K562 (cell line): ENCODE results near the gene TMEM87A. TPM values are rescaled to one million over a fixed set of nuclear protein-coding genes. Genes with fewer than 3 reads are reported as not detected.

Experiments used
- CBX1 ChIP-seq: sonication (generic); IDR thresholded peaks from 2 replicates; pipeline ENCODE4 v1.6.1; 2016; ENCODE audit warnings: antibody characterized with exemption, low read depth, mild to moderate bottlenecking
- CREM ChIP-seq: IDR thresholded peaks from 2 replicates; pipeline ENCODE4 v1.6.1; 2014; ENCODE audit warnings: antibody characterized with exemption, low read depth
- LEF1 ChIP-seq: fragments of 450-650 bp; IDR thresholded peaks from 2 replicates; pipeline ENCODE4 v1.6.1; 2016; ENCODE audit warnings: mild to moderate bottlenecking
- NUFIP1 ChIP-seq: fragments of 450-650 bp; IDR thresholded peaks from 2 replicates; pipeline ENCODE4 v1.6.1; 2018; ENCODE audit not compliant: partially characterized antibody
- PHF20 ChIP-seq: fragments of 450-650 bp; IDR thresholded peaks from 2 replicates; pipeline ENCODE4 v1.6.1; 2018; ENCODE audit not compliant: partially characterized antibody
- PHF8 ChIP-seq: fragments of 200-600 bp; sonication (generic); IDR thresholded peaks from 2 replicates; pipeline ENCODE4 v1.6.1; 2012; ENCODE audit warnings: mixed run types, mild to moderate bottlenecking, inconsistent platforms, low read length, moderate library complexity, borderline replicate concordance
- POLR2A ChIP-seq: fragments of 450-650 bp; conservative IDR thresholded peaks from 2 replicates; pipeline ENCODE4 v1.6.1; 2016
- SIX5 ChIP-seq, 2 experiments: IDR thresholded peaks; 2 replicates each; pipeline ENCODE4 v1.6.1; 2011; ENCODE audit warnings: low read length in 2 of 2, borderline replicate concordance in 1 of 2, low read depth in 1 of 2, mild to moderate bottlenecking in 1 of 2, moderate library complexity in 1 of 2; ENCODE audit not compliant: insufficient read depth in 1 of 2
- ZNF140 ChIP-seq: fragments of 250-450 bp; sonication (Bioruptor Pico); IDR thresholded peaks from 2 replicates; pipeline ENCODE4 v1.8.0; 2021; ENCODE audit warnings: moderate library complexity, mild to moderate bottlenecking, inconsistent platforms
- ZNF75A ChIP-seq: fragments of 450-650 bp; formaldehyde crosslinking; IDR thresholded peaks from 2 replicates; pipeline ENCODE4 v1.4.0; 2020; ENCODE audit warnings: mild to moderate bottlenecking
- polyA plus RNA-seq, 8 experiments: library from polyadenylated mRNA; depleted of rRNA in 4 of 8; stranded (reverse) in 5 of 8; unstranded in 3 of 8; fragments of >200 nt; fragmentation: Nextera tagmentation in 2 of 8; fragmentation: Illumina TruSeq in 1 of 8; extraction: Ambion mirVana in 2 of 8; extraction: Trizol in 1 of 8; gene quantifications; 2 replicates each; pipeline versions ENCODE4 v1.2.1 to v1.2.3, GENCODE V29; 2011 to 2014; ENCODE audit warnings: inconsistent platforms in 1 of 8, missing spikeins in 1 of 8
- total RNA-seq, 7 experiments: library from RNA; depleted of rRNA in 6 of 7; stranded (reverse); fragments of >200 nt in 6 of 7; fragmentation: Illumina TruSeq in 2 of 7; extraction: Trizol in 2 of 7; gene quantifications; 2 replicates each; pipeline versions ENCODE4 v1.2.1 to v1.2.3, GENCODE V29; 2011 to 2021; ENCODE audit warnings: low replicate concordance in 1 of 7
- TF ChIP-seq, protein P1 (sequence below): fragments of 250-450 bp; sonication (Bioruptor Pico); IDR thresholded peaks from 2 replicates; pipeline ENCODE4 v1.4.0; 2020
- TF ChIP-seq, protein P2 (sequence below): fragments of 250-450 bp; sonication (Bioruptor Pico); IDR thresholded peaks from 2 replicates; pipeline ENCODE4 v1.4.0; 2020; ENCODE audit warnings: mild to moderate bottlenecking
- TF ChIP-seq, protein P3 (sequence below): fragments of 450-650 bp; formaldehyde crosslinking; IDR thresholded peaks from 2 replicates; pipeline ENCODE4 v1.4.0; 2022; ENCODE audit warnings: missing genetic modification characterization
- TF ChIP-seq, protein P4 (sequence below): sonication (generic); formaldehyde crosslinking; IDR thresholded peaks from 2 replicates; pipeline ENCODE4 v1.4.0; 2020; ENCODE audit warnings: mild to moderate bottlenecking, missing genetic modification reagents
- TF ChIP-seq, protein P5 (sequence below), 2 experiments: IDR thresholded peaks; 2 replicates each; pipeline ENCODE4 v1.6.1; 2012; ENCODE audit warnings: improper control_type of control experiment in 2 of 2, low read depth in 2 of 2, low read length in 2 of 2, borderline replicate concordance in 1 of 2

Gene TMEM87A
- total and polyA plus RNA-seq, 9 of the 15 experiments (the other 6 are each of a cell fraction or from before 2014, with no cell fraction given): 16.6 to 43.3 (median 29.6) TPM

DNA sequence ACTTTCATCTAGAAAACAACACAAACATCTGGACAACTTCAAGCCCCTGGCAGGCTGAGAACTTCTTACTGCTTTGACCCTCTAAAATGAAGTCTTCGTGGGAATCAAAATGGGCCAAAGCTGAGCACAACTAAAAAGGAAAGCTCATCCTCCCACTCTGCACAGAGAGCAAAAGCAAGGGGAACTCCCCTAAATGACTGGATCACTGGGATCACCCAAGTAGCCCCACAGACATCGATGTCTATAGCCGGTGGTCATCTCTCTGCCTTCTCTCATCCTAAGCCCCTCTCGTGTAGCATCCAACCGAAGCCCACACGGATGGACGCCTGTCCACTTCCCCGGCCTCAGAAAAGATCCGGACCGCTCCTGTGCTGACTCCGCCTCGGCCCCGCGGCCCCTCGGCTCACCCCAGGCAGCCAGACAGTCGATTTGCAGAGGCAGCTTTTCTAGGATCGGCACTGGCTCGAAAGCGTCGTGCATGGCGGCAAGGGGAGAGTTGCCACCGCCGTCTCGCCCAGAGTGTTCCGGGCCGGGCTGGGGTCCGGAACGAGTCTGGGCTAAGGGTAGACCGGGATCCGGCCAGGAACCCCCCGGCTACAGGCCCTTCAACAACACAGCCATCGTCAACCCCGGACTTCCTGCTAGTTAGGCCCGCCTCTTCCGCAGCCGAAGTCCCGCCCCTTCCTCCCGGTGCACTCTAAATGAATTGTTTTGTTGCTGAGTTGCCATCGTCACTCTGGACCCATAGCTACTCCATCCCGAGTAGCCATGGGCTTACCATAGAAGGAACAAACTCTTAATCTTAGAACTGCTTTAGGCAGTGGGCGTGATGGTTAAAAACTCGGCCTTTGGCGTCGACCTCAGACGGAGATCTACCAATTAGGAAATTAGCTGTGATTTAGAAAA, 65.3 kb downstream of the TMEM87A start, which contains the start of gene VPS39 (continued):
- TF ChIP-seq, protein P1, sequence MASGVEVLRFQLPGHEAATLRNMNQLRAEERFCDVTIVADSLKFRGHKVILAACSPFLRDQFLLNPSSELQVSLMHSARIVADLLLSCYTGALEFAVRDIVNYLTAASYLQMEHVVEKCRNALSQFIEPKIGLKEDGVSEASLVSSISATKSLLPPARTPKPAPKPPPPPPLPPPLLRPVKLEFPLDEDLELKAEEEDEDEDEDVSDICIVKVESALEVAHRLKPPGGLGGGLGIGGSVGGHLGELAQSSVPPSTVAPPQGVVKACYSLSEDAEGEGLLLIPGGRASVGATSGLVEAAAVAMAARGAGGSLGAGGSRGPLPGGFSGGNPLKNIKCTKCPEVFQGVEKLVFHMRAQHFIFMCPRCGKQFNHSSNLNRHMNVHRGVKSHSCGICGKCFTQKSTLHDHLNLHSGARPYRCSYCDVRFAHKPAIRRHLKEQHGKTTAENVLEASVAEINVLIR (CRISPR knock-in tag): no peak
- TF ChIP-seq POLR2A: peak; percentile 92
- TF ChIP-seq, protein P2, sequence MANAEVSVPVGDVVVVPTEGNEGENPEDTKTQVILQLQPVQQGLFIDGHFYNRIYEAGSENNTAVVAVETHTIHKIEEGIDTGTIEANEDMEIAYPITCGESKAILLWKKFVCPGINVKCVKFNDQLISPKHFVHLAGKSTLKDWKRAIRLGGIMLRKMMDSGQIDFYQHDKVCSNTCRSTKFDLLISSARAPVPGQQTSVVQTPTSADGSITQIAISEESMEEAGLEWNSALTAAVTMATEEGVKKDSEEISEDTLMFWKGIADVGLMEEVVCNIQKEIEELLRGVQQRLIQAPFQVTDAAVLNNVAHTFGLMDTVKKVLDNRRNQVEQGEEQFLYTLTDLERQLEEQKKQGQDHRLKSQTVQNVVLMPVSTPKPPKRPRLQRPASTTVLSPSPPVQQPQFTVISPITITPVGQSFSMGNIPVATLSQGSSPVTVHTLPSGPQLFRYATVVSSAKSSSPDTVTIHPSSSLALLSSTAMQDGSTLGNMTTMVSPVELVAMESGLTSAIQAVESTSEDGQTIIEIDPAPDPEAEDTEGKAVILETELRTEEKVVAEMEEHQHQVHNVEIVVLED (CRISPR knock-in tag): no peak
- peak; percentile 46; the same call in 1 of the 2 replicates for TF ChIP-seq CREM
- peak; percentile 97 for TF ChIP-seq PHF8
- TF ChIP-seq NUFIP1: no peak
- no peak for TF ChIP-seq LEF1
- TF ChIP-seq, protein P3, sequence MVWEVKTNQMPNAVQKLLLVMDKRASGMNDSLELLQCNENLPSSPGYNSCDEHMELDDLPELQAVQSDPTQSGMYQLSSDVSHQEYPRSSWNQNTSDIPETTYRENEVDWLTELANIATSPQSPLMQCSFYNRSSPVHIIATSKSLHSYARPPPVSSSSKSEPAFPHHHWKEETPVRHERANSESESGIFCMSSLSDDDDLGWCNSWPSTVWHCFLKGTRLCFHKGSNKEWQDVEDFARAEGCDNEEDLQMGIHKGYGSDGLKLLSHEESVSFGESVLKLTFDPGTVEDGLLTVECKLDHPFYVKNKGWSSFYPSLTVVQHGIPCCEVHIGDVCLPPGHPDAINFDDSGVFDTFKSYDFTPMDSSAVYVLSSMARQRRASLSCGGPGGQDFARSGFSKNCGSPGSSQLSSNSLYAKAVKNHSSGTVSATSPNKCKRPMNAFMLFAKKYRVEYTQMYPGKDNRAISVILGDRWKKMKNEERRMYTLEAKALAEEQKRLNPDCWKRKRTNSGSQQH (CRISPR knock-in tag): peak; percentile 28; the same call in 1 of the 2 replicates
- TF ChIP-seq, protein P4, sequence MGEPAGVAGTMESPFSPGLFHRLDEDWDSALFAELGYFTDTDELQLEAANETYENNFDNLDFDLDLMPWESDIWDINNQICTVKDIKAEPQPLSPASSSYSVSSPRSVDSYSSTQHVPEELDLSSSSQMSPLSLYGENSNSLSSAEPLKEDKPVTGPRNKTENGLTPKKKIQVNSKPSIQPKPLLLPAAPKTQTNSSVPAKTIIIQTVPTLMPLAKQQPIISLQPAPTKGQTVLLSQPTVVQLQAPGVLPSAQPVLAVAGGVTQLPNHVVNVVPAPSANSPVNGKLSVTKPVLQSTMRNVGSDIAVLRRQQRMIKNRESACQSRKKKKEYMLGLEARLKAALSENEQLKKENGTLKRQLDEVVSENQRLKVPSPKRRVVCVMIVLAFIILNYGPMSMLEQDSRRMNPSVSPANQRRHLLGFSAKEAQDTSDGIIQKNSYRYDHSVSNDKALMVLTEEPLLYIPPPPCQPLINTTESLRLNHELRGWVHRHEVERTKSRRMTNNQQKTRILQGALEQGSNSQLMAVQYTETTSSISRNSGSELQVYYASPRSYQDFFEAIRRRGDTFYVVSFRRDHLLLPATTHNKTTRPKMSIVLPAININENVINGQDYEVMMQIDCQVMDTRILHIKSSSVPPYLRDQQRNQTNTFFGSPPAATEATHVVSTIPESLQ (CRISPR knock-in tag): no peak
- peak; percentile 98 for TF ChIP-seq PHF20
- no peak for TF ChIP-seq SIX5 (IDR thresholded peaks at IDR 0.05; ENCODE audit: borderline replicate concordance in 1 of 2, insufficient read depth in 1 of 2, low read depth in 1 of 2, low read length in 2 of 2)
- TF ChIP-seq ZNF75A (CRISPR knock-in tag): 0 out of 2 replicates have a peak, but pooled peaks have one; percentile 45
- TF ChIP-seq, protein P5, sequence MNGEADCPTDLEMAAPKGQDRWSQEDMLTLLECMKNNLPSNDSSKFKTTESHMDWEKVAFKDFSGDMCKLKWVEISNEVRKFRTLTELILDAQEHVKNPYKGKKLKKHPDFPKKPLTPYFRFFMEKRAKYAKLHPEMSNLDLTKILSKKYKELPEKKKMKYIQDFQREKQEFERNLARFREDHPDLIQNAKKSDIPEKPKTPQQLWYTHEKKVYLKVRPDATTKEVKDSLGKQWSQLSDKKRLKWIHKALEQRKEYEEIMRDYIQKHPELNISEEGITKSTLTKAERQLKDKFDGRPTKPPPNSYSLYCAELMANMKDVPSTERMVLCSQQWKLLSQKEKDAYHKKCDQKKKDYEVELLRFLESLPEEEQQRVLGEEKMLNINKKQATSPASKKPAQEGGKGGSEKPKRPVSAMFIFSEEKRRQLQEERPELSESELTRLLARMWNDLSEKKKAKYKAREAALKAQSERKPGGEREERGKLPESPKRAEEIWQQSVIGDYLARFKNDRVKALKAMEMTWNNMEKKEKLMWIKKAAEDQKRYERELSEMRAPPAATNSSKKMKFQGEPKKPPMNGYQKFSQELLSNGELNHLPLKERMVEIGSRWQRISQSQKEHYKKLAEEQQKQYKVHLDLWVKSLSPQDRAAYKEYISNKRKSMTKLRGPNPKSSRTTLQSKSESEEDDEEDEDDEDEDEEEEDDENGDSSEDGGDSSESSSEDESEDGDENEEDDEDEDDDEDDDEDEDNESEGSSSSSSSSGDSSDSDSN (IDR thresholded peaks at IDR 0.05; ENCODE audit: borderline replicate concordance in 1 of 2, low read depth in 2 of 2, low read length in 2 of 2): no peak
- no peak for TF ChIP-seq CBX1
- no peak for TF ChIP-seq ZNF140 (CRISPR knock-in tag)
